ENCODE results near the gene VWA3B. TPM values are rescaled to one million over a fixed set of nuclear protein-coding genes. Genes with fewer than 3 reads are reported as not detected.
"Not testable (repeated sequence)": the region's sequence is repeated elsewhere in the genome, so short reads cannot be mapped to it uniquely, and the experiment has no call there.

VWA3B gene
- total and polyA plus RNA-seq, 8 donors, result 0.03 to 134 (median 2.2) TPM; not detected in 2

DNA sequence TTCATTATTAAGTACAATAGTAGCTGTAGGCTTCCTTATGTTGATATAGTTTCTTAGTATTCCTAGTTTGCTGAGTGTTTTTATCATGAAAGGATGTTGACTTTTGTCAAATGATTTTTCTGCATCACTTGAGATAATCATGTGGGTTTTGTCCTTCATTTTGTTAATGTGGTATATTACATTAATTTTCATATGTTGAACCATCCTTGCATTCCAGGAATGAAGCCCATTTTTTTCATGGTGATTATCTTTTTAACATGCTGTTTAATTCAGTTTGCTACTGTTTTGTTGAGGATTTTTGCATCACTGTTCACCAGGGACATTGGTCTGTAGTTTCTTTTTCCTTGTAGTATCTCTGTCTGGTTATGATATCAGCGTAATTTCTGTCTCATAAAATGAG is 176.4 kb downstream of the VWA3B start:
- intact Hi-C loops (cut with DNase I; ENCODE audit: low total_unique reads), result no loop called here
- Histone ChIP-seq H3K4me1 (no peaks in the 10 kb centered on the region), H3K4me3 (no peak overlapping the region), H3K27ac (no peak overlapping the region), H3K9me3 (peaks cover 7 to 30% (median 18%) of the 10 kb centered on the region in 4 donors), H3K36me3 (no peaks in the 10 kb centered on the region), H3K27me3 (no peaks in the 10 kb centered on the region)
- no peak for TF ChIP-seq EP300 (IDR thresholded peaks at IDR 0.05)
- WGBS, 5 donors, result 81 to 91% (median 89%) methylated on average over 1 of the region's 1 CpG
- no peak for DNase-seq

DNA sequence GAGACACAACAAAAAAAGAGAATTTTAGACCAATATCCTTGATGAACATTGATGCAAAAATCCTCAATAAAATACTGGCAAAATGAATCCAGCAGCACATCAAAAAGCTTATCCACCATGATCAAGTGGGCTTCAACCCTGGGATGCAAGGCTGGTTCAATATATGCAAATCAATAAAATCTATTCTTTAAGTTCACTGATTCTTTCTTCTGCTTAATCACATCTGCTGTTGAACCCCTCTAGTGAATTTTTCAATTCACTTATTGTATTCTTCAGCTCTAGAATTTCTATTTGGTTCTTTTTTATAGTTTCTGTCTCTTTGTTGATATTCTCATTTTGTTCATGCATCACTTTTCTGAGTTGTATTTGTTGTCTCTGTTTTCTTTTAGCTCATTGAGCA is 181.3 kb downstream of the VWA3B start:
- Histone ChIP-seq H3K4me1 (peaks cover 0 to 11% (median 4%) of the 10 kb centered on the region in 4 donors), H3K9me3 (peaks cover 5 to 17% (median 7%) of the 10 kb centered on the region in 4 donors)
- H3K4me3 ChIP-seq; H3K27me3 ChIP-seq; DNase-seq; H3K36me3 ChIP-seq; intact Hi-C loops (cut with DNase I; ENCODE audit: low total_unique reads); H3K27ac ChIP-seq: not testable (repeated sequence)

DNA sequence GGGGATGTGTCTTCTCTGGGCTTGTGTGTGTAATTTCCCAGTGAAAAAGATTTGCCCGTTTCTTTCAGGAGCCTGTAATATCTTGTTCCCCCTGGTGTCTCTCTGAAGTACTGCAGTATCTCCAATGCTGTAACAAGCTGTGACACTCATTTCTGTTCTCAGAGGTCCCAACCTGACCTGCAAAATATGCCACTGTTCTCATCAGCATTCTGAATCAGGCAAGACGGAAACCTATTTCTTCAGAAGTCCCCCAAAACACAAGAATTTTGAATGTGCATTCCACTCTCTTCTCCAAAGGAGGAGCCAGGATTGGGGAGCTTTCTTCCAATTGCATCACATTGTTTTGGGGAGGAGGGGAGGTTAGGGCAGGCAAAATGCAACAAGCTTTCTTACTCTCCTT is 182.3 kb downstream of the VWA3B start:
- peak in 1 of 2 donors; percentile 70 for DNase-seq
- H3K36me3 ChIP-seq, result no peaks in the 10 kb centered on the region
- intact Hi-C loops (cut with DNase I; ENCODE audit: low total_unique reads), result no loop called here
- WGBS, 5 donors, result 13 to 30% (median 20%) methylated on average over 2 of the region's 2 CpGs
- no peaks in the 10 kb centered on the region for H3K27me3 ChIP-seq
- H3K9me3 ChIP-seq, result peaks cover 0 to 7% (median 0%) of the 10 kb centered on the region in 4 donors
- no peak for TF ChIP-seq POLR2A (IDR thresholded peaks at IDR 0.05)
- TF ChIP-seq, protein P1, sequence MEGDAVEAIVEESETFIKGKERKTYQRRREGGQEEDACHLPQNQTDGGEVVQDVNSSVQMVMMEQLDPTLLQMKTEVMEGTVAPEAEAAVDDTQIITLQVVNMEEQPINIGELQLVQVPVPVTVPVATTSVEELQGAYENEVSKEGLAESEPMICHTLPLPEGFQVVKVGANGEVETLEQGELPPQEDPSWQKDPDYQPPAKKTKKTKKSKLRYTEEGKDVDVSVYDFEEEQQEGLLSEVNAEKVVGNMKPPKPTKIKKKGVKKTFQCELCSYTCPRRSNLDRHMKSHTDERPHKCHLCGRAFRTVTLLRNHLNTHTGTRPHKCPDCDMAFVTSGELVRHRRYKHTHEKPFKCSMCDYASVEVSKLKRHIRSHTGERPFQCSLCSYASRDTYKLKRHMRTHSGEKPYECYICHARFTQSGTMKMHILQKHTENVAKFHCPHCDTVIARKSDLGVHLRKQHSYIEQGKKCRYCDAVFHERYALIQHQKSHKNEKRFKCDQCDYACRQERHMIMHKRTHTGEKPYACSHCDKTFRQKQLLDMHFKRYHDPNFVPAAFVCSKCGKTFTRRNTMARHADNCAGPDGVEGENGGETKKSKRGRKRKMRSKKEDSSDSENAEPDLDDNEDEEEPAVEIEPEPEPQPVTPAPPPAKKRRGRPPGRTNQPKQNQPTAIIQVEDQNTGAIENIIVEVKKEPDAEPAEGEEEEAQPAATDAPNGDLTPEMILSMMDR (IDR thresholded peaks at IDR 0.05), result peak in 5 of 7 experiments; percentile 54 to 80 (median 69)
- no peak for TF ChIP-seq EP300 (IDR thresholded peaks at IDR 0.05)
- no peak for TF ChIP-seq POLR2AphosphoS5 (IDR thresholded peaks at IDR 0.05)
- peaks cover 0 to 11% (median 4%) of the 10 kb centered on the region in 4 donors for H3K4me1 ChIP-seq
- no peak overlapping the region for H3K4me3 ChIP-seq
- peak overlapping the region in 1 of 5 donors; percentile 33 for H3K27ac ChIP-seq

DNA sequence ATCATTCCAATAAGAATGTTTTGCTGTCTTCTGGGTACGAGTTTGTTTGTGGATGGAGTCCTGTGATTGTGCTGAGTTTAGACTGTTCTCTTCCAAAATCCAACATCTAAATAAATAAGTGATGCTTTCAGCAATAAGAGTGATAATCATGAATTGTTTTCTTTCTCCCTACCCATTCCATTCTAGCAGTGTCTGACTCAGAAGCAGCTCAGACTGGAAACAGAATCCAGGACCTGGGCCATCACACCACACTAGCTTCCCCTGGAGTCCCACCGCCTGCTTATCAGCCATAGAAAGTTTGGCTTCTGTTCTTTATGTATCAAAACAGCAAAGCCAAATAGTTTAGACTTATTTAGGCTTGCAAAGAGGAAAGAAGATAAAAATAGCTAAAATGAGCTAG is 182.9 kb downstream of the VWA3B start:
- intact Hi-C loops (cut with DNase I; ENCODE audit: low total_unique reads), result no loop called here
- H3K9me3 ChIP-seq, result peaks cover 0 to 1% (median 0%) of the 10 kb centered on the region in 4 donors

DNA sequence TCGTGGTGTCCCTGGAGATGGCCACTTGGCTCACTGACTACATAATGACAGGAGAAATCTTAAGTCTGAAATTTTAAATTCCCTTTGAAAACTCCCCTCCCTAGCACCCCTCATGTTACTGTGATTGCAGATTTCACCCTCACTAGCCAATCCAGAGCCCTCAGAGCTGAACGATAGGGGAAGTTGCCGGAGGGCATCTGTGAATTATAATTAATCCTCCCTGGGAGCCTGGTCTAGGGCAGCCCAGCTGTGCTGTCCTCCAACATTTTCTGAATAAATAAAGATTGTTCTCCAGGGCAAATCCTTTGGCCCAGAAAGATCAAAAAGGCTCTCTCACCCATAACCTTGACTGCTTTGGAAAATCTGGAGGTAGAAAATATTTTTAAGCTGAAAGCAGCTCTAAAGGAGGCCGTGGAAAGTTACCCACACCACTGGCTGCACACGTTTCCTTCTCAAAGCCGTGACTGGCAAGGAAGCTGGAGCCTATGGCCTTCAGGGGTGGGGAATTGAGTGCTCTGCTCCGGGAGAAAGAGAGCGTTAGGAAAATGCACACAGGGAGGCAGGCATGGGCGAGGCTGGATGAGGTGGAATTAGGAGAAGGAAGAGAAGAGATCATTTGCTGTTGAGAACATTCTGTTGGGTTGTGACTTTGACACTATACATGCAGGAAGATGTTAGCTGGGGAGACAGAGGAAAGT is 190.3 kb downstream of the VWA3B start:
- no peak for TF ChIP-seq EP300 (IDR thresholded peaks at IDR 0.05)
- no peak for TF ChIP-seq POLR2A (IDR thresholded peaks at IDR 0.05)
- TF ChIP-seq, protein P1 (IDR thresholded peaks at IDR 0.05), result no peak
- TF ChIP-seq POLR2AphosphoS5 (IDR thresholded peaks at IDR 0.05), result no peak
- DNase-seq, result no peak

More for the DNA sequence above, 182.9 kb downstream of the VWA3B start:
- H3K27ac ChIP-seq, result peak overlapping the region in 1 of 5 donors; percentile 33
- DNase-seq, result no peak
- TF ChIP-seq, protein P1 (IDR thresholded peaks at IDR 0.05), result no peak
- TF ChIP-seq EP300 (IDR thresholded peaks at IDR 0.05) (no peak), POLR2A (IDR thresholded peaks at IDR 0.05) (no peak), POLR2AphosphoS5 (IDR thresholded peaks at IDR 0.05) (no peak)
- no peaks in the 10 kb centered on the region for H3K27me3 ChIP-seq
- H3K4me3 ChIP-seq, result no peak overlapping the region
- peaks cover 0 to 11% (median 4%) of the 10 kb centered on the region in 4 donors for H3K4me1 ChIP-seq
- 43 to 51% (median 44%) methylated on average over 2 of the region's 2 CpGs for WGBS, 5 donors
- no peaks in the 10 kb centered on the region for H3K36me3 ChIP-seq

More for the DNA sequence above, 190.3 kb downstream of the VWA3B start:
- H3K27me3 ChIP-seq, result no peaks in the 10 kb centered on the region
- WGBS, 5 donors, result 67 to 78% (median 70%) methylated on average over 9 of the region's 9 CpGs
- no peak overlapping the region for H3K27ac ChIP-seq
- no peaks in the 10 kb centered on the region for H3K36me3 ChIP-seq
- H3K9me3 ChIP-seq, result peaks cover 0 to 8% (median 0%) of the 10 kb centered on the region in 4 donors
- peaks cover 14 to 22% (median 18%) of the 10 kb centered on the region in 4 donors for H3K4me1 ChIP-seq
- intact Hi-C loops (cut with DNase I; ENCODE audit: low total_unique reads), result no loop called here
- H3K4me3 ChIP-seq, result no peak overlapping the region
